Skin of body (tissue), 2 donors: Measurements from ENCODE around the gene EPC2. TPM values are rescaled to one million over a fixed set of nuclear protein-coding genes. Genes with fewer than 3 reads are reported as not detected.
"Not testable (repeated sequence)": the region's sequence is repeated elsewhere in the genome, so short reads cannot be mapped to it uniquely, and the experiment has no call there.

Experiments used
- DNase-seq: peaks from one replicate; lab custom pipeline; 2025; lab: John Stamatoyannopoulos, UW
- total RNA-seq: library from RNA; depleted of rRNA; stranded (reverse); fragments of >200 nt; gene quantifications from one replicate; pipeline ENCODE4 v1.2.3, GENCODE V29; 2014

Gene EPC2
- total RNA-seq, 1 donor from 2014 or later = 30.2 TPM

DNA sequence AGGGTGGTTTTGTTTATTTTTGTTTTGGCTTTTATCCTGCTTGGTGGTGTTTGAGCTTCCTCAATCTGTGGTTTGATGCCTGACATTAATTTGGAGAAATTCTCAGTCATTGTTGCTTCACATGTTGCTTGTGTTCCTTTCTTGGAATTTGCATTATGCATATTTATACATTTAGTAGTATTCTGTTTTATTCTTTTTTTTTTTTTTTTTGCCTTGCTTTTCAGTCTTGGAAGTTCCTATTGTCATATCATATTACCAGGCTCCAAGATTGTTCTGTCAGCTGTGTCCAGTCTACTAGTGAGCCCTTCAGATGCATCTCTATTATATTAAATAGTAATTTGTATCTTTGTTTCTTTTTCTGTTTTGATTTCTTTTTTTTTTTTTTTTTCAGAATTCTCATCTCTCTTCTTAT lies 77.0 kb downstream of the EPC2 start:
- peak; percentile 9 for DNase-seq

GRCh38 chr2:148721991-148722777 lies 77.6 kb downstream of the EPC2 start:
- DNase-seq = no peak

DNA sequence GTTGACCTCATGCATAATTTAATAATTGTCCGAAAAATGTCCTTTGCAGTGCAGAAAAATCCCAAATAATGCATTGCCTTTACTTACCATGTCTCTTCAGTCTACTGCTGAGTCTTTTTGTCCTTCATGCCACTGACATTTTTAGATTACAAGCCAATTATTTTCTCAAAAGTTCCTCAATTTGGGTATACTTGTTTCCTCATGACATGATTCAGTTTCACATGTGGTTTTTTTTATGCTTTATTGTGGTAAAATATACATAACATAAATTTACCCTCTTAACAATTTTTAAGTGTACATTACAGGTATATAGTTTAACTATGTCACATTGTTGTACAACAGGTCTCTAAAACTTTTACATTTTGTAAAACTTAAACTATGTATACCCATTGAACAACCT lies 81.0 kb downstream of the EPC2 start:
- no peak for DNase-seq

GRCh38 chr2:148726228-148726627 lies 81.7 kb downstream of the EPC2 start:
- DNase-seq = no peak

DNA sequence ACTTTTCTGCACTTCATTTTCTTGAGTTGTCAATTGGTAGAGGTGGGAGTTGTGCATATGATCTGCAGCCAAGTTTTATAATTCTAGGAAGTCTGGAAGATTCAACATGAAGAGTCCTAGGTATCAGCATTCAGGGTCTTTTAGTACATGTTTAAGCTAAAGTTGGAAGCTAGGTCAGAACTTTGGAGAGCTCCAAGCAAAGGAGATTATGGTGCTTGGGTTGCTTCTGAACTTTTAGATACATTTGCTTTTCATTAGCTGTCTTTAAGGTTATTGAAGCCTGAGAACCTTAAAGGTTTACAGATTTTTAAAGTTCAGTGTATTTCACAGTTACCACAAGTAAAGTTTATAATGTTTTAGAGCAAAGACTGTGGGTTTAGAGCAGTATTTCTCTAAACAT lies 85.5 kb downstream of the EPC2 start:
- DNase-seq = no peak

GRCh38 chr2:148737742-148738141 lies 93.2 kb downstream of the EPC2 start:
- DNase-seq = no peak

- DNase-seq = no peak
Measured at GRCh38 chr2:148739454-148740105, 95.0 kb downstream of the EPC2 start.

GRCh38 chr2:148742373-148742772 lies 97.8 kb downstream of the EPC2 start:
- DNase-seq = no peak

- DNase-seq = no peak
Measured at GRCh38 chr2:148745151-148745851, 100.8 kb downstream of the EPC2 start.

- no peak for DNase-seq
Measured at GRCh38 chr2:148746973-148747372, 102.4 kb downstream of the EPC2 start.

- no peak for DNase-seq
Measured at GRCh38 chr2:148751907-148752306, 107.4 kb downstream of the EPC2 start.

GRCh38 chr2:148752977-148753376 lies 108.4 kb downstream of the EPC2 start:
- DNase-seq = no peak

- no peak for DNase-seq
Measured at GRCh38 chr2:148754864-148755263, 110.3 kb downstream of the EPC2 start.

GRCh38 chr2:148756292-148756975 lies 111.9 kb downstream of the EPC2 start:
- DNase-seq = no peak

GRCh38 chr2:148764815-148765214 lies 120.3 kb downstream of the EPC2 start:
- no peak for DNase-seq

DNA sequence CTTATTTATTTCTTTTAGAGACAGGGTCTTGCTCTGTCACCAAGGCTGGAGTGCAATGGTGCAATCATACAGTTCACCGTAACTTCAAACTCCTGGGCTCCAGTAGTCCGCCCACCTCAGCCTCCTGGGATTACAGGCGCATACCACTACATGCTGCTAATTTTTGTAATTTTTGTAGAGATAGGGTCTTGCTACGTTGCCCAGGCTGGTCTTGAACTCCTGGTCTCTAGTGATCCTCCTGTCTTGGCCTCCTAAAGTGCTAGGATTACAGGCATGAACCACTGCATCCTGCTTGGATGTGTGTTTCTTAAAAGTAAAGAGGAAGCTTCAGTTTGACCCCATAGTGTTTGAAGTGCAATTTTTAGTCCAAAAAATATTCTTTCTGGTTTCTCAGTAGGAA lies 125.5 kb downstream of the EPC2 start:
- no peak for DNase-seq

GRCh38 chr2:148781544-148781943 lies 137.0 kb downstream of the EPC2 start:
- DNase-seq = no peak

DNA sequence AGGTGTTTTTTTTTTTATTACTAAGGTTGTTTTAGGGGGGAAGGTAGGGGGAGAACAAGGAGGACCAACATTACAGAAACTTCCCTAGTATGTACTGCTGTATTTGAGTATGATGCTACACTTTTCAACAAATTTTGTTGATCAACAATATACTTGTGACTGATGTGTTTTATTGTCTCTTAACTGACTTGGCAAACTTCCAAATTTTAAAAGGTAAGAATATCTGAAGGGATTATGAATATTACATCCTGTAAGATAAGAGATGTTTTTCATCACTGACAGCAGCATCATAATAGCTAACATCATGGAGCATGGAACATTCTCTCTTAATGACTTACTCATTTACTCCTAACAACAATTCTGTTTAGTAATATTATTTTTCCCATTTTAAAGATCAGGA lies 144.5 kb downstream of the EPC2 start:
- DNase-seq = no peak

DNA sequence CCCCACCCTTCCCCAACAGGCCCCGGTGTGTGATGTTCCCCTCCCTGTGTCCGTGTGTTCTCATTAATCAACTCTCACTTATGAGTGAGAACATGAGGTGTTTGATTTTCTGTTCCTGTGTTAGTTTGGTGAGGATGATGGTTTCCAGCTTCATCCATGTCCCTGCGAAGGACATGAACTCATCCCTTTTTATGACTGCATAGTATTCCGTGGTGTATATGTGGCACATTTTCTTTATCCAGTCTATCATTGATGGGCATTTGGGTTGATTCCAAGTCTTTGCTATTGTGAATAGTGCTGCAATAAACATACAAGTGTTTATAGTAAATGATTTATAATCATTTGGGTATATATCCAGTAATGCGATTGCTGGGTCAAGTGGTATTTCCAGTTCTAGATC lies 145.6 kb downstream of the EPC2 start:
- not testable (repeated sequence) for DNase-seq

DNA sequence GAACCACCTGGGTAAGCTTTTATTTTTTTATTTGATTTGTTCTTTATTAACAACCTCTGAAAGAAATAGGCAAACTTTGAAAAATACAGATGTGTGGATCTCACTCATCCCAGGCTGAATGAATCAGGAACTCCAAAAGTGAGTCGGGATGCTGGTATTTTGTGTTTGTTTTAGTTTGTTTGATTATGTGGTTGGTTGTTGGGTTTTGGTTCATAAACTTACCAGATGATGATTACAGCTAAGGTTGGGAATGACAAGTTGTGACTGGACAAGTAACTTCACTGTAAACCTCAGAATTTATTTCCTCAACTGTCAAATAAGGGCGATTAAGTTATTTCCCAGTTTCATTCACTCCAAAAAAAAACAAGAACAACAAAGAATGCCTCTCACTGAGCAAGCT lies 150.0 kb downstream of the EPC2 start:
- DNase-seq = no peak

- DNase-seq = no peak
Measured at GRCh38 chr2:148796735-148797512, 152.4 kb downstream of the EPC2 start.
